Measurements from ENCODE around the gene CAMK1G. TPM values are rescaled to one million over a fixed set of nuclear protein-coding genes. Genes with fewer than 3 reads are reported as not detected.

CAMK1G gene
- total RNA-seq = 1 to 10 TPM; 2.4 to 2.8 TPM

- Mint-ChIP-seq H3K9me3 (no peaks in the 10 kb centered on the region), H3K27ac (no peak within 1 kb of the TSS), H3K4me3 (no peak within 1 kb of the TSS), H3K36me3 (ENCODE audit: low read depth) (no peaks in the 10 kb centered on the region), H3K4me1 (ENCODE audit: low read depth) (no peaks in the 10 kb centered on the region), H3K27me3 (ENCODE audit: low read depth) (peaks cover 8% of the 10 kb centered on the region)
- no peak for DNase-seq
- intact Hi-C loops (cut with micrococcal nuclease) = no loop called here
- CTCF ChIA-PET = interaction anchor here (0.6 to 2.0 kb wide), 7 partner anchors 13 to 380 kb away, joined by 3 to 7 read pairs (median 4); no protein-coding TSS in a partner anchor
Measured at GRCh38 chr1:209583408-209583807, at the start of gene CAMK1G. Gene CAMK1G, plus strand, starts transcription at chr1:209583714. Its CDS starts 11,270 bp downstream, at chr1:209594984.

- H3K9me3 Mint-ChIP-seq = no peaks in the 10 kb centered on the region
Measured at GRCh38 chr1:209534496-209535250, 48.8 kb upstream of the CAMK1G start.

GRCh38 chr1:209536843-209537242, 46.7 kb upstream of the CAMK1G start:
- Mint-ChIP-seq H3K4me1 (ENCODE audit: low read depth) (no peaks in the 10 kb centered on the region), H3K36me3 (ENCODE audit: low read depth) (no peaks in the 10 kb centered on the region), H3K27ac (no peak overlapping the region), H3K27me3 (ENCODE audit: low read depth) (peaks cover 19% of the 10 kb centered on the region), H3K9me3 (no peaks in the 10 kb centered on the region), H3K4me3 (no peak overlapping the region)
- CTCF ChIA-PET = no interaction called here
- intact Hi-C loops (cut with micrococcal nuclease) = no loop called here
- DNase-seq = no peak

More at GRCh38 chr1:209534496-209535250, 48.8 kb upstream of the CAMK1G start:
- Mint-ChIP-seq H3K27ac (no peak overlapping the region), H3K27me3 (ENCODE audit: low read depth) (peaks cover 27% of the 10 kb centered on the region), H3K4me3 (no peak overlapping the region), H3K36me3 (ENCODE audit: low read depth) (no peaks in the 10 kb centered on the region), H3K4me1 (ENCODE audit: low read depth) (no peaks in the 10 kb centered on the region)
- CTCF ChIA-PET = interaction anchor here (0.7 kb wide), 1 partner anchor 43 kb away, joined by 6 read pairs; no protein-coding TSS in a partner anchor
- intact Hi-C loops (cut with micrococcal nuclease) = no loop called here
- DNase-seq = no peak

GRCh38 chr1:209537336-209538114, 46.0 kb upstream of the CAMK1G start:
- intact Hi-C loops (cut with micrococcal nuclease) = no loop called here
- CTCF ChIA-PET = interaction anchor here (1.2 kb wide), 1 partner anchor 64 kb away, joined by 3 read pairs; no protein-coding TSS in a partner anchor
- no peaks in the 10 kb centered on the region for H3K9me3 Mint-ChIP-seq
- H3K4me3 Mint-ChIP-seq = no peak overlapping the region
- H3K4me1 Mint-ChIP-seq (ENCODE audit: low read depth) = no peaks in the 10 kb centered on the region
- H3K27me3 Mint-ChIP-seq (ENCODE audit: low read depth) = peaks cover 18% of the 10 kb centered on the region
- no peak for DNase-seq
- no peaks in the 10 kb centered on the region for H3K36me3 Mint-ChIP-seq (ENCODE audit: low read depth)
- no peak overlapping the region for H3K27ac Mint-ChIP-seq

- CTCF ChIA-PET = interaction anchor here (0.5 to 0.8 kb wide), 2 partner anchors 26 to 1910 kb away, joined by 3 read pairs; no protein-coding TSS in a partner anchor
- Mint-ChIP-seq H3K9me3 (no peaks in the 10 kb centered on the region), H3K4me3 (no peak overlapping the region), H3K4me1 (ENCODE audit: low read depth) (no peaks in the 10 kb centered on the region), H3K27me3 (ENCODE audit: low read depth) (peaks cover 18% of the 10 kb centered on the region), H3K27ac (no peak overlapping the region), H3K36me3 (ENCODE audit: low read depth) (no peaks in the 10 kb centered on the region)
- DNase-seq = no peak
- intact Hi-C loops (cut with micrococcal nuclease) = no loop called here
Measured at GRCh38 chr1:209539576-209539975, 43.9 kb upstream of the CAMK1G start.

- CTCF ChIA-PET = interaction anchor here (0.6 to 2.1 kb wide), 2 partner anchors 24 to 132 kb away, joined by 3 to 6 read pairs; no protein-coding TSS in a partner anchor
- intact Hi-C loops (cut with micrococcal nuclease) = no loop called here
- no peaks in the 10 kb centered on the region for H3K4me1 Mint-ChIP-seq (ENCODE audit: low read depth)
- no peak for DNase-seq
- H3K36me3 Mint-ChIP-seq (ENCODE audit: low read depth) = no peaks in the 10 kb centered on the region
- no peaks in the 10 kb centered on the region for H3K9me3 Mint-ChIP-seq
- H3K27ac Mint-ChIP-seq = no peak overlapping the region
- H3K27me3 Mint-ChIP-seq (ENCODE audit: low read depth) = peaks cover 11% of the 10 kb centered on the region
- H3K4me3 Mint-ChIP-seq = no peak overlapping the region
Measured at GRCh38 chr1:209542585-209542984, 40.9 kb upstream of the CAMK1G start.

- H3K4me3 Mint-ChIP-seq = no peak overlapping the region
- H3K36me3 Mint-ChIP-seq (ENCODE audit: low read depth) = no peaks in the 10 kb centered on the region
- no peaks in the 10 kb centered on the region for H3K4me1 Mint-ChIP-seq (ENCODE audit: low read depth)
- CTCF ChIA-PET = interaction anchor here (1.2 to 2.1 kb wide), 2 partner anchors 23 to 32 kb away, joined by 5 to 6 read pairs; no protein-coding TSS in a partner anchor
- intact Hi-C loops (cut with micrococcal nuclease) = no loop called here
- DNase-seq = no peak
- H3K27ac Mint-ChIP-seq = no peak overlapping the region
- no peaks in the 10 kb centered on the region for H3K27me3 Mint-ChIP-seq (ENCODE audit: low read depth)
- H3K9me3 Mint-ChIP-seq = no peaks in the 10 kb centered on the region
Measured at GRCh38 chr1:209544098-209544497, 39.4 kb upstream of the CAMK1G start.

- CTCF ChIA-PET = interaction anchor here (0.7 kb wide), 1 partner anchor 297 kb away, joined by 4 read pairs; no protein-coding TSS in a partner anchor
- Mint-ChIP-seq H3K36me3 (ENCODE audit: low read depth) (no peaks in the 10 kb centered on the region), H3K4me1 (ENCODE audit: low read depth) (peaks cover 3% of the 10 kb centered on the region), H3K27ac (no peak overlapping the region), H3K9me3 (no peaks in the 10 kb centered on the region), H3K27me3 (ENCODE audit: low read depth) (no peaks in the 10 kb centered on the region), H3K4me3 (no peak overlapping the region)
- intact Hi-C loops (cut with micrococcal nuclease) = no loop called here
- no peak for DNase-seq
Measured at GRCh38 chr1:209545423-209545822, 38.1 kb upstream of the CAMK1G start.

- no peaks in the 10 kb centered on the region for H3K9me3 Mint-ChIP-seq
- no peak for DNase-seq
- H3K27me3 Mint-ChIP-seq (ENCODE audit: low read depth) = no peaks in the 10 kb centered on the region
- no peak overlapping the region for H3K27ac Mint-ChIP-seq
- intact Hi-C loops (cut with micrococcal nuclease) = no loop called here
- H3K36me3 Mint-ChIP-seq (ENCODE audit: low read depth) = no peaks in the 10 kb centered on the region
- CTCF ChIA-PET = interaction anchor here (0.7 kb wide), 1 partner anchor 298 kb away, joined by 4 read pairs; no protein-coding TSS in a partner anchor
- H3K4me3 Mint-ChIP-seq = no peak overlapping the region
- peaks cover 3% of the 10 kb centered on the region for H3K4me1 Mint-ChIP-seq (ENCODE audit: low read depth)
Measured at GRCh38 chr1:209546390-209547085, 37.0 kb upstream of the CAMK1G start.

GRCh38 chr1:209547626-209548025, 35.9 kb upstream of the CAMK1G start:
- no peak for DNase-seq
- peaks cover 3% of the 10 kb centered on the region for H3K4me1 Mint-ChIP-seq (ENCODE audit: low read depth)
- H3K36me3 Mint-ChIP-seq (ENCODE audit: low read depth) = no peaks in the 10 kb centered on the region
- no peak overlapping the region for H3K4me3 Mint-ChIP-seq
- intact Hi-C loops (cut with micrococcal nuclease) = no loop called here
- CTCF ChIA-PET = no interaction called here
- H3K9me3 Mint-ChIP-seq = no peaks in the 10 kb centered on the region
- H3K27me3 Mint-ChIP-seq (ENCODE audit: low read depth) = peaks cover 2% of the 10 kb centered on the region
- H3K27ac Mint-ChIP-seq = no peak overlapping the region

- H3K36me3 Mint-ChIP-seq (ENCODE audit: low read depth) = no peaks in the 10 kb centered on the region
- CTCF ChIA-PET = interaction anchor here (1.1 to 1.6 kb wide), 2 partner anchors 9 to 16 kb away, joined by 4 to 5 read pairs; no protein-coding TSS in a partner anchor
- intact Hi-C loops (cut with micrococcal nuclease) = no loop called here
- no peak for DNase-seq
- H3K9me3 Mint-ChIP-seq = no peaks in the 10 kb centered on the region
- no peak overlapping the region for H3K4me3 Mint-ChIP-seq
- peaks cover 3% of the 10 kb centered on the region for H3K4me1 Mint-ChIP-seq (ENCODE audit: low read depth)
- H3K27me3 Mint-ChIP-seq (ENCODE audit: low read depth) = peaks cover 2% of the 10 kb centered on the region
- no peak overlapping the region for H3K27ac Mint-ChIP-seq
Measured at GRCh38 chr1:209549443-209550205, 33.9 kb upstream of the CAMK1G start.

Data from activated naive CD4-positive, alpha-beta T cell treated with anti-CD3 and anti-CD28 coated beads for 36 hours (primary cell).